HAP-1 (cell line): ENCODE results near the gene ARAP3.

ENCODE experiments used
- DNase-seq, 2 experiments: peaks; one replicate each; pipeline ENCODE4 v3.0.0-alpha.2; 2016 to 2020; ENCODE audit warnings: low spot score in 2 of 2
- H3K27me3 ChIP-seq: fragments of 250-450 bp; sonication (Bioruptor Pico); 2 replicates; pipeline ENCODE4 v1.5.1; 2020; ENCODE audit warnings: low read depth, mild to moderate bottlenecking, moderate library complexity
- H3K36me3 ChIP-seq: fragments of 250-450 bp; sonication (Bioruptor Pico); replicated peaks from 2 replicates; pipeline ENCODE4 v1.5.1; 2020; ENCODE audit warnings: mild to moderate bottlenecking
- H3K4me1 ChIP-seq: fragments of 250-450 bp; sonication (Bioruptor Pico); 2 replicates; pipeline ENCODE4 v1.5.1; 2020; ENCODE audit warnings: mild to moderate bottlenecking
- H3K4me3 ChIP-seq: fragments of 250-450 bp; sonication (Bioruptor Pico); 2 replicates; pipeline ENCODE4 v1.5.1; 2020; ENCODE audit warnings: mild to moderate bottlenecking, moderate library complexity
- H3K9me3 ChIP-seq: fragments of 250-450 bp; sonication (Bioruptor Pico); 2 replicates; pipeline ENCODE4 v1.5.1; 2020; ENCODE audit warnings: mild to moderate bottlenecking, moderate library complexity
- in situ Hi-C: fragments of 300-500 bp; cut with MboI; formaldehyde crosslinking; loops from 3 replicates; pipeline ENCODE4 v1.14.3; 2020; ENCODE audit warnings: low sequenced_read_pairs, inconsistent platforms, mixed read lengths

The ARAP3 gene

GRCh38 chr5:141638771-141639170 is 43.3 kb downstream of the ARAP3 start:
- no peak overlapping the region for H3K4me3 ChIP-seq
- in situ Hi-C loops, result no loop called here
- peaks cover 5% of the 10 kb centered on the region for H3K36me3 ChIP-seq
- DNase-seq, result no peak
- peaks cover 13% of the 10 kb centered on the region for H3K4me1 ChIP-seq
- H3K9me3 ChIP-seq, result no peaks in the 10 kb centered on the region
- H3K27me3 ChIP-seq, result no peaks in the 10 kb centered on the region

DNA sequence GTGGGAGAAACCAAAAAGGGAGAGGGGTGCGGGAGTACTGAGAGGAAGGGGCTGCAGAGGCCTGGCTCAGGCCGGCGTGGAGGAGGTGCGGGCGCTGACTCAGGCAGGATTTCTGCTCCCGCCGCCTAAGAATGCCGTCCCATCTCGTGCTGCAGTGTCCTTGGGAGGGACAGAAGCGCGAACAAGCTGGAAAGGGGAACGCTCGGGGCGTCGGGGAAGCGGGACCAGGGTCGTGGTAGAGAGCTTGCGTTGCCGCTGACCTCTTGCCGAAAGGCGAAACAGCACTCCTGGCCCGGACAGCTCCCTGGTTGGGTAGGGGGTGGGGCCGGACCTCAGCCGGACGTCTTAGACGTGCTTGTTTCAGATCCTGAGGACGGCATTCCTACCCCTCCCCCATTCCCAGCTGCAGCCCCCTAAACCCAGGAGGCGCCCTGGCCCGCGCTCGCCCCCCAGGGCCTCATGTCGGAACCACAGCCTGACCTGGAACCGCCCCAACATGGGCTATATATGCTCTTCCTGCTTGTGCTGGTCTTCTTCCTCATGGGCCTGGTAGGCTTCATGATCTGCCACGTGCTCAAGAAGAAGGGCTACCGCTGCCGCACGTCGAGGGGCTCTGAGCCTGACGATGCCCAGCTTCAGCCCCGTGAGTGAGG is 44.1 kb downstream of the ARAP3 start:
- peak overlapping the region; percentile 89 for H3K4me3 ChIP-seq
- peaks cover 6% of the 10 kb centered on the region for H3K36me3 ChIP-seq
- in situ Hi-C loops, result no loop called here
- H3K27me3 ChIP-seq, result no peaks in the 10 kb centered on the region
- H3K9me3 ChIP-seq, result no peaks in the 10 kb centered on the region
- H3K4me1 ChIP-seq, result peaks cover 13% of the 10 kb centered on the region
- DNase-seq, result peak; percentile 32 to 83

DNA sequence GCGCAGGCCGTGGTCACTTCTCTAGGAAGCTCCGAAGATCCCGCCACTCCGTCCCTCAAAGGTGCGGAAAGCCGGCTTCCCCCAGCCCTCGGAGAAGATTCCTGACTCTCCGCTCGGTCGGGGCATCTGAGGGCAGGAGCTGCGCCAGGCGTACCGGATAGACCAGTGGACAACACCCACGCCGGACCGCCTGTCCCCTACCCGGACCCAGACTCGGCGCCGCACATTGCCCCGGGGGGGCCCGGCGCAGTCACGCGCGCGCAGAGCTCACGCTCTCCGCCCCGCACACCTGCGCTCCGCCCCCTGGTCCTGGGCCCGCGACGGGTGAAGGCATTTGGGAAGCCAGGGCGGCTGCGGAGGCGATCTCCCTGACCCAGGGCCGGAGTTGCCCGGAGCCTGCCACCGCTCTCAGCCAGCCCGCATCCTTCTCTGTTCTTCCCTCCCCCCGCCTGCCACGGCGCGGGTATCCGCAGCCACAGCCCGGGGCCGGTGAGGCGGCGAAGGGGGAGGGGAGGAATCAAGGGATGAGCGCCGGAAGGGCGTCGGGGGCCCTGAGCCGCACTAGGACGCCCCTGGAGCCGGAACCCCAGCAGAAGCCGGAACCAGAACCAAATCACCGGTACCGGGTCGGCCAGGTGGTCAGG is 44.8 kb downstream of the ARAP3 start:
- H3K9me3 ChIP-seq, result no peaks in the 10 kb centered on the region
- DNase-seq, result peak in 1 of 2 experiments; percentile 64
- peak overlapping the region; percentile 89 for H3K4me3 ChIP-seq

GRCh38 chr5:141636413-141637122 is 45.5 kb downstream of the ARAP3 start, which contains the start of the genes HDAC3 and RELL2:
HDAC3 (minus strand) TSS chr5:141636849; CDS start chr5:141636790, 59 bp downstream.
RELL2 (plus strand) TSS chr5:141636997; CDS start chr5:141638226, 1,229 bp downstream.
- in situ Hi-C loops, result no loop called here
- peak; percentile 84 to 96 for DNase-seq
- Histone ChIP-seq H3K36me3 (peaks cover 9% of the 10 kb centered on the region), H3K27me3 (no peaks in the 10 kb centered on the region), H3K9me3 (no peaks in the 10 kb centered on the region), H3K4me1 (peaks cover 13% of the 10 kb centered on the region), H3K4me3 (peak within 1 kb of the TSS; percentile 89)

More for the DNA sequence above, 44.8 kb downstream of the ARAP3 start:
- in situ Hi-C loops, result no loop called here
- Histone ChIP-seq H3K27me3 (no peaks in the 10 kb centered on the region), H3K4me1 (peaks cover 13% of the 10 kb centered on the region), H3K36me3 (peaks cover 8% of the 10 kb centered on the region)

GRCh38 chr5:141636106-141636412 is 46.0 kb downstream of the ARAP3 start:
- Histone ChIP-seq H3K4me1 (peaks cover 13% of the 10 kb centered on the region), H3K9me3 (no peaks in the 10 kb centered on the region), H3K4me3 (peak overlapping the region; percentile 89), H3K36me3 (peaks cover 12% of the 10 kb centered on the region), H3K27me3 (no peaks in the 10 kb centered on the region)
- in situ Hi-C loops, result no loop called here
- DNase-seq, result no peak

GRCh38 chr5:141635646-141636045 is 46.4 kb downstream of the ARAP3 start:
- peaks cover 12% of the 10 kb centered on the region for H3K36me3 ChIP-seq
- no peaks in the 10 kb centered on the region for H3K27me3 ChIP-seq
- in situ Hi-C loops, result no loop called here
- DNase-seq, result no peak
- H3K4me1 ChIP-seq, result peaks cover 13% of the 10 kb centered on the region
- peak overlapping the region; percentile 89 for H3K4me3 ChIP-seq
- no peaks in the 10 kb centered on the region for H3K9me3 ChIP-seq

DNA sequence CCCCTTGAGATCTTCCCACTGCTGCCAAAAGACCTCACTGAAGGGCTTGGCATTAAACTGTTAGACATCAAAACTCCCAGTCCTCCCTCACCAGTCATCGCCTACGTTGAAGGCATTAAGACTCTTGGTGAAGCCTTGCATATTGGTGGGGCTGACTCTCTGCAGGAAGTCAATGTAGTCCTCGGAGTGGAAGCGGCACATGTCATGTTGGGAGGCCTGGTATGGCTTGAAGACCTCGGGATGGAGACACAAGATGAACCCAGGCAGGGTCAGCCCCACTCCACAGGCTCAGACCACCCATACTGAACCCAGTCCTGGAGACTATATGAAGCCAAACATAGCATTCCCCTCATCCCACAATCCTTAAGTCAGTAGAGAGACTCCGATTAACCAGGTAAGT is 47.3 kb downstream of the ARAP3 start:
- Histone ChIP-seq H3K4me1 (peaks cover 13% of the 10 kb centered on the region), H3K9me3 (no peaks in the 10 kb centered on the region), H3K36me3 (peaks cover 17% of the 10 kb centered on the region), H3K4me3 (no peak overlapping the region), H3K27me3 (no peaks in the 10 kb centered on the region)
- in situ Hi-C loops, result no loop called here
- no peak for DNase-seq

DNA sequence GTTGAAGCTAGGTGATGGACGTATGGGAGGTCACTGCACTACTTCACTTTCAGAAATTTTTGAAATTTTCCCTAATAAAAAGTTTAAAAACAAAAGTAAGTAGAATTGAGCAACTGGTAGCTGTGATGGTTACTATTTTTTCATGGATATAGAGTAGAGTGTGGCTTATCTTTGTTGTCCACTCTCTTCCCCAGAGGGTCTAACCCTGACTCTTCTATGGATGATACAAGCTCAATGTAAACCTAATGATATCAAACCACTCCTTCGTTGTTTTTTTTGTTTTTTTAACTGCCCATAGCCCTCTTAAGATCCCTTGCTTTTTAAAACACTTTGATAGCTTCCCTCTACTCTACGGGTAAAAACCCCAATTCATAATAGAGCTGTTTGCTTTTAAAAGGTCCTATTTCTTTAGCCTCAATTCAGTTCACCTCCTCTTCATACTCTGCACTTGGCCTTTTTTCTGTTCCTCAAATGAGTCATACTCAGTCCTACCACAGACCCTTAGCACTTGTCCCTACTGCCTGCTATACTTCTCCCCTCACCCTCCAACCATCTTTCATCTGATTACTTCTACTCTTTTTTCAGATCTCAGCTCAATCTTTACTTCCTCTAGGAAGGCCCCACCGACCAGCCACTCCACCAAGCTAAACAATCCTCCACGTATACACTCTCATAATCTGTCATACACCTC is 48.0 kb downstream of the ARAP3 start:
- Histone ChIP-seq H3K4me1 (peaks cover 13% of the 10 kb centered on the region), H3K27me3 (no peaks in the 10 kb centered on the region), H3K9me3 (no peaks in the 10 kb centered on the region), H3K36me3 (peaks cover 24% of the 10 kb centered on the region), H3K4me3 (no peak overlapping the region)
- in situ Hi-C loops, result no loop called here
- DNase-seq, result no peak

DNA sequence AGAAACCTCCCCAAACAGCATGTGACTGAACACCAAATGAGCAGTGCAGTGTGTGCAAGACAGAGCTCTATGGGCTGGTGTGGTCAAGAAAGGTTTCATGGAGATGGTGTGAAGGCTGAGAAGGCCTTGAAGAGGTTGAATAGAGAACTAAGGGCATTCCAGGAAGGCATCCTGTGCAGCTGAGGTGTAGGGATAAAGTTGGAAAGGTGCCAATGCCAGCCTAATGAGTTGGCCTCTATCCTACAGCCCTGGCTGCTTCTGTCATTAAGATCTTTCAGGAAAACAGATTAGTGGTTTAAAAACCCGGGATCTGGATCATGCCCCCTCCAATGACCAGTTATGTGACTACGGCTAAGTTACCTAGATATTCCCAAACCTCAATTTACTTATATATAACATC is 49.4 kb downstream of the ARAP3 start:
- peaks cover 37% of the 10 kb centered on the region for H3K36me3 ChIP-seq
- H3K27me3 ChIP-seq, result no peaks in the 10 kb centered on the region
- H3K4me1 ChIP-seq, result peaks cover 13% of the 10 kb centered on the region
- no peaks in the 10 kb centered on the region for H3K9me3 ChIP-seq
- no peak for DNase-seq
- no peak overlapping the region for H3K4me3 ChIP-seq
- in situ Hi-C loops, result no loop called here

DNA sequence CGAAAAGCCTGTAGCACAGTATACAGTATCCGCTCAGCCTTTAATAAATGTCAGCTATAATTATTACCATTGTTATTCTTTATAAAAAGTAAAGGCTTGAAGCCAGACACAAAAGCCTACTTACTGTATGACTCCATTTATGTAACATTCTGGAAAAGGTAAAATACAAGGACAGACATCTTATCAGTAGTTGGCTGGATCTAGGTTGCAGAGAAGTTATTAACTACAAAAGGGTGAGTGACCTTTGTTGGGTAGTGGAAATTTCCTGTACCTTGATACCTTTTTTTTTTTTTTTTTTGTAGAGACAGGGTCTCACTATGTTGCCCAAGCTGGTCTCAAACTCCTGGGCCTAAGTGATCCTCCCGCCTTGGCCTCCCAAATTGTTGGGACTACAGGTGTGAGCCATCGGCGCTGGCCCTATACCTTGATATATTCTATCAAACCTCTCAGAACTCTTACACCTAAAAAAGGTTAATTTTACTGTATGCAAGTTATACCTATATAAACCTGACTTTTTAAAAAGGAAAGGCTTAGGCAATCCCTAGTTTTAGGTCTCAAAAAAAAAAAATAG is 51.4 kb downstream of the ARAP3 start:
- no peaks in the 10 kb centered on the region for H3K27me3 ChIP-seq
- H3K36me3 ChIP-seq, result peaks cover 50% of the 10 kb centered on the region
- no peaks in the 10 kb centered on the region for H3K9me3 ChIP-seq
- in situ Hi-C loops, result no loop called here
- DNase-seq, result no peak
- peaks cover 9% of the 10 kb centered on the region for H3K4me1 ChIP-seq
- H3K4me3 ChIP-seq, result no peak overlapping the region

GRCh38 chr5:141628175-141628788 is 53.7 kb downstream of the ARAP3 start:
- H3K4me3 ChIP-seq, result no peak overlapping the region
- DNase-seq, result no peak
- no peaks in the 10 kb centered on the region for H3K27me3 ChIP-seq
- H3K9me3 ChIP-seq, result no peaks in the 10 kb centered on the region; the same call in 1 of the 2 replicates
- in situ Hi-C loops, result no loop called here
- peaks cover 68% of the 10 kb centered on the region for H3K36me3 ChIP-seq
- no peaks in the 10 kb centered on the region for H3K4me1 ChIP-seq

GRCh38 chr5:141623611-141624010 is 58.4 kb downstream of the ARAP3 start:
- peaks cover 70% of the 10 kb centered on the region for H3K36me3 ChIP-seq
- in situ Hi-C loops, result no loop called here

GRCh38 chr5:141623186-141623585 is 58.8 kb downstream of the ARAP3 start:
- Histone ChIP-seq H3K27me3 (no peaks in the 10 kb centered on the region), H3K36me3 (peaks cover 67% of the 10 kb centered on the region), H3K4me1 (peaks cover 5% of the 10 kb centered on the region), H3K4me3 (no peak overlapping the region), H3K9me3 (no peaks in the 10 kb centered on the region; the same call in 1 of the 2 replicates)
- no peak for DNase-seq
- in situ Hi-C loops, result no loop called here

More at GRCh38 chr5:141623611-141624010, 58.4 kb downstream of the ARAP3 start:
- no peak for DNase-seq
- Histone ChIP-seq H3K4me3 (no peak overlapping the region), H3K27me3 (no peaks in the 10 kb centered on the region), H3K9me3 (no peaks in the 10 kb centered on the region; the same call in 1 of the 2 replicates), H3K4me1 (peaks cover 5% of the 10 kb centered on the region)
